HepG2 (cell line): ENCODE results near the gene ABCC2. TPM values are rescaled to one million over a fixed set of nuclear protein-coding genes. Genes with fewer than 3 reads are reported as not detected.

Experiments used
- AKNA ChIP-seq: sonication (generic); formaldehyde crosslinking; IDR thresholded peaks from 2 replicates; pipeline ENCODE4 v1.4.0; 2020; ENCODE audit warnings: missing genetic modification reagents, borderline replicate concordance
- ARID3A ChIP-seq: IDR thresholded peaks from 2 replicates; pipeline ENCODE4 v1.6.1; 2012; ENCODE audit warnings: low read depth, low read length, improper control_type of control experiment
- ARID5B ChIP-seq: IDR thresholded peaks from 2 replicates; pipeline ENCODE4 v1.4.0; 2020; ENCODE audit warnings: mild to moderate bottlenecking, missing genetic modification reagents
- ETV6 ChIP-seq: sonication (generic); formaldehyde crosslinking; conservative IDR thresholded peaks from 2 replicates; pipeline ENCODE4 v1.4.0; 2020; ENCODE audit warnings: missing genetic modification reagents
- MED1 ChIP-seq: sonication (generic); formaldehyde crosslinking; IDR thresholded peaks from 2 replicates; pipeline ENCODE4 v1.4.0; 2020; ENCODE audit warnings: missing genetic modification reagents
- MLX ChIP-seq: IDR thresholded peaks from 2 replicates; pipeline ENCODE4 v1.6.1; 2016
- RBFOX2 ChIP-seq: fragments of 200-400 bp; formaldehyde crosslinking; IDR thresholded peaks from 2 replicates; pipeline ENCODE4 v1.6.1; 2017; ENCODE audit warnings: low read depth, mild to moderate bottlenecking, low read length
- TFE3 ChIP-seq: IDR thresholded peaks from 2 replicates; pipeline ENCODE4 v1.6.1; 2016
- ZBED4 ChIP-seq: sonication (generic); formaldehyde crosslinking; IDR thresholded peaks from 2 replicates; pipeline ENCODE4 v1.4.0; 2020; ENCODE audit warnings: missing genetic modification reagents, borderline replicate concordance
- polyA plus RNA-seq, 8 experiments: library from polyadenylated mRNA; depleted of rRNA in 3 of 8; stranded (reverse) in 7 of 8; unstranded in 1 of 8; fragments of >200 nt; fragmentation: Illumina TruSeq in 4 of 8; extraction: Trizol in 4 of 8; gene quantifications; 2 replicates each; pipeline versions ENCODE4 v1.2.1 to v1.2.3, GENCODE V29; 2011 to 2016; ENCODE audit warnings: low read depth in 4 of 8, missing spikeins in 1 of 8, mixed read lengths in 1 of 8; ENCODE audit not compliant: insufficient read depth in 1 of 8
- total RNA-seq, 5 experiments: library from RNA; depleted of rRNA; stranded (reverse); fragments of >200 nt; fragmentation: Illumina TruSeq; extraction: Trizol; gene quantifications; 2 replicates each; pipeline ENCODE4 v1.2.3, GENCODE V29; 2016; ENCODE audit warnings: low read depth in 1 of 5

The ABCC2 gene
- total and polyA plus RNA-seq, 2 of the 13 experiments (the other 11 are each of a cell fraction or from before 2014, with no cell fraction given), result 181 to 497 TPM

GRCh38 chr10:99775850-99776249, 6.6 kb upstream of the ABCC2 start (continued):
- TF ChIP-seq MED1 (CRISPR knock-in tag), result peak; percentile 61; the same call in 1 of the 2 replicates
- TF ChIP-seq ETV6 (CRISPR knock-in tag), result no peak
- TF ChIP-seq ZBED4 (CRISPR knock-in tag), result no peak
- peak; percentile 96 for TF ChIP-seq ARID3A
- TF ChIP-seq MLX (CRISPR knock-in tag), result no peak
- no peak for TF ChIP-seq AKNA
- TF ChIP-seq RBFOX2, result no peak
- no peak for TF ChIP-seq TFE3 (CRISPR knock-in tag)
- peak; percentile 20; the same call in 1 of the 2 replicates for TF ChIP-seq ARID5B (CRISPR knock-in tag)
